GM12878 (cell line): ENCODE measurements around the gene ELAVL2.

Experiments used
- CHD1 ChIP-seq: IDR thresholded peaks from 2 replicates; pipeline ENCODE4 v1.6.1; 2012; ENCODE audit warnings: low read depth, low read length, improper control_type of control experiment
- EP300 ChIP-seq, 2 experiments: fragments of 150-350 bp in 1 of 2; IDR thresholded peaks; 2 replicates each; pipeline ENCODE4 v1.6.1; 2011 to 2012; ENCODE audit warnings: low read depth in 2 of 2, low read length in 2 of 2, borderline replicate concordance in 1 of 2, improper control_type of control experiment in 1 of 2, inconsistent platforms in 1 of 2; ENCODE audit not compliant: control insufficient read depth in 1 of 2
- POLR2A ChIP-seq: IDR thresholded peaks from 2 replicates; pipeline ENCODE4 v1.6.1; 2011; ENCODE audit warnings: low read depth, mild to moderate bottlenecking, low read length
- POLR2AphosphoS5 ChIP-seq: IDR thresholded peaks from 2 replicates; pipeline ENCODE4 v1.6.1; 2011; ENCODE audit warnings: mild to moderate bottlenecking, low read length, inconsistent platforms
- USF1 ChIP-seq: IDR thresholded peaks from 2 replicates; pipeline ENCODE4 v1.6.1; 2011; ENCODE audit warnings: borderline replicate concordance, low read depth, mild to moderate bottlenecking, moderate library complexity, mixed read lengths, low read length; ENCODE audit not compliant: insufficient read depth; ENCODE audit errors: extremely low read length

- no peak for TF ChIP-seq EP300 (IDR thresholded peaks at IDR 0.05; ENCODE audit: borderline replicate concordance in 1 of 2, control insufficient read depth in 1 of 2, low read depth in 2 of 2, low read length in 2 of 2)
- no peak for TF ChIP-seq POLR2A
- no peak for TF ChIP-seq POLR2AphosphoS5
- no peak for TF ChIP-seq CHD1
- TF ChIP-seq USF1: no peak
Observed at GRCh38 chr9:23779220-23779619, 46.8 kb downstream of the ELAVL2 start.
